Central memory CD8-positive, alpha-beta T cell (primary cell): ENCODE data around the gene DNM1.
A peak's percentile ranks its signal among the peaks of the same experiment; 100 is the strongest.

ENCODE experiments used
- ATAC-seq: fragments of 150-1000 bp; cut with Tn5 transposase; replicated peaks from 2 replicates; pipeline ENCODE4 v1.10.0; 2022; ENCODE audit warnings: mild to moderate bottlenecking, moderate FRiP score, moderate number of reproducible peaks; ENCODE audit not compliant: poor library complexity, severe bottlenecking; ENCODE audit errors: extremely low read depth
- DNase-seq, 2 donors: peaks; one replicate each; pipeline ENCODE4 v3.0.0; 2021; ENCODE audit warnings: low spot score in 2 of 2
- H3K27ac Mint-ChIP-seq: one replicate; pipeline ENCODE4 v1.8.0; 2022; ENCODE audit warnings: low read depth, mild to moderate bottlenecking, moderate library complexity, mixed read lengths
- H3K27me3 Mint-ChIP-seq: one replicate; pipeline ENCODE4 v1.8.0; 2022; ENCODE audit warnings: mixed read lengths
- H3K36me3 Mint-ChIP-seq: one replicate; pipeline ENCODE4 v1.8.0; 2022; ENCODE audit warnings: mild to moderate bottlenecking, moderate library complexity, mixed read lengths; ENCODE audit not compliant: insufficient read depth
- H3K4me1 Mint-ChIP-seq: one replicate; pipeline ENCODE4 v1.8.0; 2022; ENCODE audit warnings: mixed read lengths
- H3K4me3 Mint-ChIP-seq: one replicate; pipeline ENCODE4 v1.8.0; 2022; ENCODE audit warnings: mild to moderate bottlenecking, moderate library complexity, mixed read lengths
- H3K9me3 Mint-ChIP-seq: one replicate; pipeline ENCODE4 v1.8.0; 2022; ENCODE audit warnings: mixed read lengths

DNM1 gene

DNA sequence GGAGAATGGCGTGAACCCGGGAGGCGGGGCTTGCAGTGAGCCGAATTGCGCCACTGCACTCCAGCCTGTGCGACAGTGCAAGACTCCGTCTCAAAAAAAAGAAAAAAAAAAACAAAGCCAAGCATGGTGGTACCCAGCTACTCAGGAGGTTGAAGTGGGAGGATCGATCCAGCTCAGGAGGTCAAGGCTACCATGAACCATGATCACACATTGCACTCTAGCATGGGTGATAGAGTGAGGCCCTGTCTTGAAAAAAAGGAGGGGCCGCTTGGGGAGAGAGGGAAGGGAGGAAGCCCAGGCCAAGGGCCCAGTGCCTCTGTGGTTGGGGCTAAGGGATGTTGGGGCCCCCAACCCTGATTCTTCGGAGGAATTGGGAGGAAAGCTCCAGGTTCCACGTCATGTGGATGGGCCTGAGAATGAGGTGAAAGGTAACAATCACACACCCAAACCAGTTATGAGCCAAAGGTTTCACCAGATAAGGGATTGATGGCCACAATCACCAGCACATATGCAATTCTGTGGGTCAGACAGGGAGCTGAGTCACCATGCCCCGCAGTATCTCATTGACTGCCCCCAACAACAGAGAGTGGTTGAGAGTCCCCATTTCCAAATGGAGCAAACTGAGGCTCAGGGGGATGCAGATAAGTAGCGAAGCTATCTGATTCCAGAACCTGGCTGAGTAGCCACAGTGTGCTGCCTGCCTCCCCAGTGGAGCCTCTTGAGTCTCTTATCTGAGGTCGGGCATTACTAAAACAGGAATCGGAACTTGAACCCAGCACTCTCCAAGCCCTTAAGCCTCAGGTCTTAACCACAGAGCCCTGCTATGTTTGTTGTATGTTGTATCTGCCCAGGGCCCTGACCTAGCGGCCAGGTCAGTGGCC, 93.4 kb downstream of the DNM1 start:
- DNase-seq: no peak
- no peak for ATAC-seq
- Mint-ChIP-seq H3K27me3 (no peaks in the 10 kb centered on the region), H3K36me3 (no peaks in the 10 kb centered on the region), H3K4me1 (no peaks in the 10 kb centered on the region), H3K4me3 (no peak overlapping the region), H3K9me3 (no peaks in the 10 kb centered on the region), H3K27ac (no peak overlapping the region)

DNA sequence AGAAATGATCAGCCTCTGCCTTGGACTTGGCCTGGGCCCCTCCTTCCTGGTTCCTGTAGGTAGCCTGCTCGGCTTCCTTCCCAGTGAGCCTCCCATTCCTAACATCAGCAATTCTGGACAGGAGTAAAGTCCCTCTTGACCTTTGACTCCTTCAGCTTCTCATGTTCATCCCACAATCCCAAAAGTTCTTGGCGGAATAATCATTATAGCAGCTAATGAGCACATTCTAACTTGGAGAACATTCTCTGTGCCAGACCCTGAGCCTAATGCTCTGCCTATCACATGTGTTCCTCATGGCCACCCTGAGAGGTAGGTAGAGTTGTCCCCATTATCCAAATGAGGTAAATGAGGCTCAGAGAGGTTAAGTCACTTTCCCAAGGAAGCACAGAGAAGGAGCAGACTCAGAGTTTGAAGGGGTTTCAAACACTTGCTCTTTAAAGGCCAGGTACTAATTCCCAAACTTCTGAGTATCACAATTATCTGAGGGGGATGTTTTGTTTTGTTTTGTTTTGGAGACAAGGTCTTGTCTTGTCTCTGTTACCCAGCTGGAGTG, 94.1 kb downstream of the DNM1 start:
- no peaks in the 10 kb centered on the region for H3K9me3 Mint-ChIP-seq
- no peaks in the 10 kb centered on the region for H3K4me1 Mint-ChIP-seq
- DNase-seq (no peak), ATAC-seq (no peak)
- H3K27me3 Mint-ChIP-seq: no peaks in the 10 kb centered on the region
- no peaks in the 10 kb centered on the region for H3K36me3 Mint-ChIP-seq
- no peak overlapping the region for H3K27ac Mint-ChIP-seq
- no peak overlapping the region for H3K4me3 Mint-ChIP-seq

- ATAC-seq: no peak
- DNase-seq: no peak
- Mint-ChIP-seq H3K4me1 (no peaks in the 10 kb centered on the region), H3K36me3 (no peaks in the 10 kb centered on the region), H3K9me3 (no peaks in the 10 kb centered on the region), H3K4me3 (no peak overlapping the region), H3K27ac (no peak overlapping the region), H3K27me3 (no peaks in the 10 kb centered on the region)
Measured at GRCh38 chr9:128298535-128299482, 95.6 kb downstream of the DNM1 start.

GRCh38 chr9:128304136-128304970, 101.2 kb downstream of the DNM1 start:
- Mint-ChIP-seq H3K27me3 (no peaks in the 10 kb centered on the region), H3K9me3 (no peaks in the 10 kb centered on the region), H3K27ac (peak overlapping the region; percentile 67), H3K4me3 (no peak overlapping the region), H3K36me3 (peaks cover 8% of the 10 kb centered on the region), H3K4me1 (no peaks in the 10 kb centered on the region)
- ATAC-seq (no peak), DNase-seq (no peak)
